Ovary (tissue), 3 donors: ENCODE measurements around the gene PCSK5.

ENCODE experiments used
- CTCF ChIP-seq, 3 donors: fragments of 450-650 bp in 2 of 3; fragments of 200-600 bp in 1 of 3; IDR thresholded peaks; one replicate each; pipeline versions ENCODE4 v1.5.1 to v1.8.0; 2016 to 2022; ENCODE audit warnings: antibody characterized with exemption in 3 of 3, mild to moderate bottlenecking in 1 of 3
- EP300 ChIP-seq: sonication (generic); formaldehyde crosslinking; IDR thresholded peaks from one replicate; pipeline ENCODE4 v1.6.1; 2017; ENCODE audit warnings: antibody characterized with exemption
- POLR2A ChIP-seq: fragments of 450-650 bp; IDR thresholded peaks from one replicate; pipeline ENCODE4 v1.6.1; 2017; ENCODE audit warnings: antibody characterized with exemption, mild to moderate bottlenecking, moderate library complexity
- donor health status: DM: no; HTN: no; CAD: no.

GRCh38 chr9:75941577-75942311 lies 51.3 kb downstream of the PCSK5 start:
- TF ChIP-seq CTCF (IDR thresholded peaks at IDR 0.05) (no peak), POLR2A (no peak), EP300 (no peak)
